T-helper 2 cell (primary cell): Measurements from ENCODE around the gene TMEM263.

Source experiments
- DNase-seq, 5 experiments: peaks; one replicate each; pipeline versions ENCODE4 v3.0.0 to v3.0.0-alpha.2; 2012 to 2022

Gene TMEM263

GRCh38 chr12:106950591-106950990 is 5.1 kb upstream of the TMEM263 start:
- DNase-seq, result no peak

GRCh38 chr12:106953352-106954250 is 2.1 kb upstream of the TMEM263 start:
- DNase-seq, result no peak

DNA sequence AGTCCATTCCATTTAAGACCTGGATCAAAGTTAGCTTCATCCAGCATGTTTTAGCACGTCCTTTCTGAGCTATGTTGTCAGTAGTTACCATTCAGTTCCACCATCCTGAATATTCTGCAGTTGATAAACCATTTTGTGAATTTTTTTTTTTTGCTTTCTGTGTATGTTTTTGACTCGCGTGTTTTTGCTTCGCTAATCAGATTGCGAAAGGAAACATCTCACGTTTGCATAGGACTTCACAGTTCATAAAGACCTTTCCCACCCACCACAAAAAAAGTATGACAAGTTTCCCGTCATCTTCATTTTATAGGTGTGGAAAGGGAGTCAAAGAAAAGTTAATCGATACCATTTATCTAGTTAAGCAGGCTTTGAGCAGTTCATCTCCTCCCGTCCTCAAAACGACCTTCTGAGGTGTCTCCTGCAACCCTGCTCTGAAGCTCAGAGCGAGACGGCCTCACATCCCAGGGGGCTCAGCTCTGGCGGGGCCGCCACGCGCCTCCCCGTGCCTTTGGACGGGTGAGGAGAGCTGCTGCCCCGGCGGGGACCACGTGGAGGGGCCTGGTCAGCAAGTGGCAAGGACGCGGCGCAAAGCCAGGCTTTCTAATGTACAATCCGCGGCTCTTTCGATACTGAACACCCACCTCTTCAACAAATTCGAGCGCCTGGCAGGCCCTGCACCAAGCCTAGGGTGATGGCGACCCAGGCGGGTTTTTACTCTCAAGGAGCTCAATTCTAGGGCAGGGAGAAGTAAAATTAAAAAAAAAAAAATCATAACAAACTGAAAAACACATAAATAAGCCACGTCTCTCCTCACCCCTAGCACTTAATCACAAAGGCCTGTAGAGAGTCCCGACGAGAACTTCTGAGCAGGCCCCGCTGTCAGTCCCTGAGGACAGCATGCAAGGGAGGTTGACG is 988 bp upstream of the TMEM263 start:
- peak in 3 of 5 experiments; percentile 6 to 18 (median 8) for DNase-seq

- peak in 4 of 5 experiments; percentile 31 to 77 (median 49) for DNase-seq
Measured at GRCh38 chr12:106956048-106956578, 406 bp downstream of the TMEM263 start.

GRCh38 chr12:106957583-106957982 is 1.9 kb downstream of the TMEM263 start:
- DNase-seq, result no peak

GRCh38 chr12:106960443-106960842 is 4.7 kb downstream of the TMEM263 start:
- no peak for DNase-seq

DNA sequence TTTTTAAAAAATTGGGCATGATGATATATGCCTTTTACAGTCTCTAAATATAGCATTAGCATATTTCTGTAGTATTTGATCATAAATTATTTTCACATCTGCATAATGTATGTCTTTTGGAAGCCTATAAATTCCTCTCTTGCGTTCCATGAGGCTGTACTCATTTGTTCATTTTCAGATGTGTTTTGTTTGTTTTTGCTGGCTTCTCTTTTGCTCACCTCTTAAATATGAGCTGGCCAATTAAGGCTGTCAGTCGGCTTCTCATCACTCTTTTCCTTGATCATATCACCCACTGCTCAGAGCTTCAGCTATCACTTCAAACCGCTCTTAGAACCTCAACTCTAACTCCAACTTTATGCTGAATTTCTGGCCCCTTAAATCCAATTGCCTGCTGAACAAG is 6.6 kb downstream of the TMEM263 start:
- no peak for DNase-seq

GRCh38 chr12:106964526-106964925 is 8.8 kb downstream of the TMEM263 start:
- DNase-seq, result no peak

- DNase-seq, result no peak
Measured at GRCh38 chr12:106971065-106971464, 15.4 kb downstream of the TMEM263 start.

DNA sequence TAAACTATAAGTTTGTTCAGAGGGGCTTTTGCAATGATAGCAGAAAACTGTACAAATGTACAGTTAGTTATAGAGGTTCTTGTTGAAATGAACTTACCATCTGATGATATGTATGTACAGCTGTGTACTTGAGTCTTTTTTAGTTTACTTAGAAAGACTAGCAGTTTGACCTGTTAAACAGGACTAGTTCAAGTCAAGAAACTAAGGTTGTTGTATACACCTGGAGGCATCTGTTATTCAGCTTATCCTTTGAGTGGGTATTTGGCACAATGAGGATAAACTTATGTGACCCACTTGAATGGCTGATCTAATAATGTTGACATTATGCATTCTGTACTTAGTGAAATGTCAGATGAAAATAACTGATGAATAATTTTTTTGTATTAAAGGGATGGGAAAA is 17.8 kb downstream of the TMEM263 start:
- DNase-seq, result no peak

DNA sequence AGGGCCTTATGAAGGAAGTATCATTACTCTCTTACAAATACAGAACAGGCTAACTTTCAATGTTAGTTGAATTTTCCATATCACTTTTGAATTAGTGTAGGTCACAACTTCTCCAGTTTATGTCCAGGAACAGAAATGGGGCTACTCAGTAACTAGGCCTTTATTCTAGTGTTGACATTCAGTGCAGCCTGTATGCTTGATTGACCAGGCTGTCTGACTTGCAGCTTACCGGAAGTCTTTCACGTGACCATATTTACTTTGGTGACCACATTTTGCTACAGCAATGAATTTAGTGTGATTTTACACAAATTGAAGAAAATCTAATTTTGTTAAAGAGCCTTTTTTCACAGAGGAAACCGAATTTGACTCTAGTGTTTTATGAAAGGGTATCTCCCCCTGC is 18.8 kb downstream of the TMEM263 start:
- no peak for DNase-seq

DNA sequence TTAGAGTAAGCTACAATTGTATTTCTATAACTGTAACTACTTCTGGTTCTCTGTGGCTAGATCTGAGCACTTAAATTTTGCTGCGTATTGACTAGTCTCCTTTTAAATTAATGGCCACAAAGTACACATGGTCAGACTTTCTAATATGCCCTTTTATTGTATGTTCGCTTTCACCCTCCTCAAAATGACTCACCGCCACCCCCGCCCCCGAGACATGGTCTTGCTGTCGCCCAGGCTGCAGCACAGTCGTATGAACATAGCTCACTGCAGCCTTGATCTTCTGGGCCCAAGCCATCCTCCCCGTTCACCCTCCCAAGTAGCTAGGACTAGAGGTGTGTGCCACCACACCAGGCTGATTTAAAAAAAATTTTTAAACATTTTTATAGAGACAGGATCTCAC is 19.4 kb downstream of the TMEM263 start:
- no peak for DNase-seq

GRCh38 chr12:106975993-106976658 is 20.4 kb downstream of the TMEM263 start:
- no peak for DNase-seq

- no peak for DNase-seq
Measured at GRCh38 chr12:106976668-106977067, 21.0 kb downstream of the TMEM263 start.

- no peak for DNase-seq
Measured at GRCh38 chr12:106978035-106978800, 22.5 kb downstream of the TMEM263 start.

- DNase-seq, result no peak
Measured at GRCh38 chr12:106980944-106981343, 25.2 kb downstream of the TMEM263 start.

DNA sequence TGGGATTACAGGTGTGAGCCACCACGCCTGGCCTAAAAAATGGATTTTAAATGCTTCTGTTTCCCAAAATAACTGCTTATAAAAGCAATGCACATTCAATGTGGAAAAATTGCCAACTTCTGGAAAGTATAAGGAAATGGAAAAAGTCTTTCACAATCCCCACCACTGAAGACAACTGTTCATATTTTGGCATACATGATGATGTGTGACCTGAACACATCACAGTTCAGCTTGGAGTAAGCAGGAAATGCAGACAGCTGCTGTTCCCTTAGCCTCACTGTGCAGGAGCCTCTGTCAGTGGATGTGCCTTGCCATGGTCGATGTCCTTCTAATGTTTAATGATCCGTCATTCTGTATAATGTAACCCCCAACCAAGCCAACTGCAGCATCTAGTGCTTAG is 26.1 kb downstream of the TMEM263 start:
- no peak for DNase-seq

GRCh38 chr12:106982229-106982628 is 26.5 kb downstream of the TMEM263 start:
- no peak for DNase-seq

- DNase-seq, result peak in 1 of 5 experiments; percentile 25
Measured at GRCh38 chr12:106984588-106985137, 29.0 kb downstream of the TMEM263 start.

DNA sequence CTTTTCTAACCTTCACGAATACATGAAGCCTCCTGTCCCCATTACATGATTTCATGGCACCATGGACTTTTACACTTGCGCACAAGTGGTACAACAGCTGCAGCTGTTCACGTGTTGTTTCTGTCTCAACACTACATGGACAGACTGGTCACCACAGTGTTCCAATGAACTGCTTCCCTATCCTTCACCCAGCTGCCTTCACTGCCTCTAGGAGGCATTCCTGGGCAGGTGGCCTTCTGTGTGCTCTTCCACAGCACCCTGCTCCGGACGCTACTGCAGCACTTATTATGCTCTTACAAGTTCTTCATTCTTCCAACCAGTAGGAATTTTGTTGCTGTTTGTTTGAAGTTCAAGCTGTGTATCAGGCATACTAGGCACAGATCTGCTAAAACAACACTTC is 29.8 kb downstream of the TMEM263 start:
- DNase-seq, result no peak

DNA sequence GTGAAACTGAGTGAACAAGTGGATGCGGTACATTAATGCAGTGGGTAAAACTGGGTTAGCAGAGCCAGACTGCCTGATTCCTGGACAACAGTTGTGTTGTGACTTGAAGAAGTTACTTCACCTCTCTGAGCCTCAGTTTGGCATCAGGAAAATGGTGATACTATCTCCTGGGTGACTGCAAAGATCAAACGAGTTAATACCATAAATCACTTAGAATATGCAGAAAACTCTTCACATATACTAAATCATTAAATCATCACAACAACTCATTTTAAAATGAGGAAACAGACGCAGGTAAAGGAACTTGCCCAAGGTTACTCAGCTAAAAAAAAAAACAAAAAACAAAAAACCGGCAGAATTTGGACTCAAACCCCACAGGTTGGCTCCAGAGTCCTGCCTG is 30.4 kb downstream of the TMEM263 start:
- DNase-seq, result no peak
